ENCODE data around the gene OR5AS1. TPM values are rescaled to one million over a fixed set of nuclear protein-coding genes. Genes with fewer than 3 reads are reported as not detected.
"Not testable (repeated sequence)": the region's sequence is repeated elsewhere in the genome, so short reads cannot be mapped to it uniquely, and the experiment has no call there.

OR5AS1 gene
- not detected for total RNA-seq
- long read RNA-seq: 0 reads

GRCh38 chr11:56027354-56027753, at the start of gene OR5AS1:
OR5AS1 (plus strand) TSS chr11:56027654; CDS start chr11:56030419, 2,765 bp downstream.
- ATAC-seq: no peak
- intact Hi-C loops (cut with DNase I): no loop called here
- DNase-seq (ENCODE audit: missing footprints): no peak

DNA sequence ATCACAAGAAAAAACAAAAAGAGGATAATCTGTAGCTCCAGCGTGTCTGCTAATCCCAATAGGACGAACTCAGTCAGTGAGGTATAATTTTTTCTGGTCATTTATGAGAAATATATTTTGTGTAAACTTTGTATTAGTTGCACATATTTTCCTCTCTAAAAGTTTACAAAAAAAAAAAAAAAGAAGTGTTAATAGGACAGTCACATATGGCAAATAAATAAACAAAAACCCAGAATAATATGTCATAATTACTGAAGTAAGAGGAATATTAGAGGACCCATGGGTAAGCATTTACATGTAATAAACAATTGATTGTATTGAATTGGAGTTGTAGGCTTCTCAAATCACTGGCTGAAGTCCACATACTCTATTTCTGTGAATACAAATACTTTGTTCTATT, 32.9 kb upstream of the OR5AS1 start, which contains the start of gene OR5F1:
TSS of gene OR5F1 (minus strand) at position 101 of the 400 bp plus-strand sequence. CDS start at position 101, 0 bp downstream.
- intact Hi-C loops (cut with DNase I): no loop called here
- DNase-seq (ENCODE audit: missing footprints): no peak
- no peak for ATAC-seq

- DNase-seq (ENCODE audit: missing footprints) (no peak), ATAC-seq (no peak)
- intact Hi-C loops (cut with DNase I): no loop called here
Observed at GRCh38 chr11:56010716-56011115, 16.7 kb upstream of the OR5AS1 start.

DNA sequence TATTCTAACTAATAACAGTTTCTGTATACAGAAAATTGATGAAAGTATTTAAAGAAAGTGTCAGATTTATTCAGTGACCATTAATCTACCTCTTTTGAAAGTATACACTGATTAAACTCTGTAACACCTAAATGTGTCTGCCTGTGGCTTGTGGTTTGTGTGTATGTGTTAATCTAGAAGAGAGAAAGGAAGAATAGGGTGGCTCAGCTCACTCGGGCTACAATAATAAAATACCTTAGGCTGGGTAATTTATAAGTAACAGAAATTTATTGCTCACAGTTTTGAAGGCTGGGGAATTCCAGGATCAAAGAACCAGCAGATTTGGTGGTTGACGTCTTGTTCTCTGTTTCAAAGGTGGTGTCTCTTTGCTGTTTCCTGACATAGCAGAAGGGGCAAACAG, 13.6 kb upstream of the OR5AS1 start:
- intact Hi-C loops (cut with DNase I): no loop called here

GRCh38 chr11:56045538-56045937, 18.1 kb downstream of the OR5AS1 start:
- DNase-seq (ENCODE audit: missing footprints): no peak
- intact Hi-C loops (cut with DNase I): no loop called here
- ATAC-seq: no peak

More for the DNA sequence above, 13.6 kb upstream of the OR5AS1 start:
- ATAC-seq (no peak), DNase-seq (ENCODE audit: missing footprints) (no peak)

DNA sequence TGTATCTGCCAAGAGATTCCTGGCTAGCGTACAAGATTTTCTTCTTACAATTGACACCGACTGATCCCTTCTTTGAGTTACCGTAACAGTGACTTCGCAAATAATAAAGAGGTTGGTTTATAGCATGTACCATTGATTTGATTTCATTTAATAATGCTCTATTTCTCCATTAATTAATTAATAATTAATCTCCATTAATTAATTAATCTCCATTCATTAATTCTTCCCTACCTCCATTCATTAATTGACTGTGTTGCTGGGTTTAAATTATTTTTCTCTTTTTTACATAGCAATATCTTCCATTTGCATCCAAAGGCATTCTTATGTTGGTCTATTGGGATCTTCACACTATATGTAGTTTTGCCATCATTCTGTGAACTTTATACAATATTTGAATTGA, 21.0 kb downstream of the OR5AS1 start:
- intact Hi-C loops (cut with DNase I): no loop called here
- ATAC-seq: no peak
- DNase-seq (ENCODE audit: missing footprints): no peak

- intact Hi-C loops (cut with DNase I): no loop called here
- ATAC-seq (no peak), DNase-seq (ENCODE audit: missing footprints) (no peak)
Observed at GRCh38 chr11:56049487-56049886, 22.0 kb downstream of the OR5AS1 start.

DNA sequence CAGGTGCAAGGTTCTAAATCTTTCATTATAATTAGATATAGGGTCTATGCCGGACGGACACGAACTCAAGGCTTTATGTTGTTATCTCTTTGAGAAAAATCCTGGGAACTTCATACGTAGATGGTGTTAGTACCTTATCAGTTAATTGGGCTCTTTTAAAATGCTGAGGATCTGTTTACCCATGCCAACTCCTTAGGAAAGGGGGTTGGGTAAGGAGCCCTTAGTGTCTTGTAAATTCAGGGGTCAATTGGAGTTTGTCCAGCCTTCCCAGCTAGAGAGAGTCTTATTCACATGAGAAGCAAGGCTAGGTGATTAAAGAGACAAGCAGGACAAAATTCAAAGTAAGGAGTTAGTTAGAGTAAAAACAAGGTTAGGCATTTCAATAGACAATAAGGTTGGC, 28.9 kb downstream of the OR5AS1 start:
- ATAC-seq; DNase-seq (ENCODE audit: missing footprints); intact Hi-C loops (cut with DNase I): not testable (repeated sequence)

DNA sequence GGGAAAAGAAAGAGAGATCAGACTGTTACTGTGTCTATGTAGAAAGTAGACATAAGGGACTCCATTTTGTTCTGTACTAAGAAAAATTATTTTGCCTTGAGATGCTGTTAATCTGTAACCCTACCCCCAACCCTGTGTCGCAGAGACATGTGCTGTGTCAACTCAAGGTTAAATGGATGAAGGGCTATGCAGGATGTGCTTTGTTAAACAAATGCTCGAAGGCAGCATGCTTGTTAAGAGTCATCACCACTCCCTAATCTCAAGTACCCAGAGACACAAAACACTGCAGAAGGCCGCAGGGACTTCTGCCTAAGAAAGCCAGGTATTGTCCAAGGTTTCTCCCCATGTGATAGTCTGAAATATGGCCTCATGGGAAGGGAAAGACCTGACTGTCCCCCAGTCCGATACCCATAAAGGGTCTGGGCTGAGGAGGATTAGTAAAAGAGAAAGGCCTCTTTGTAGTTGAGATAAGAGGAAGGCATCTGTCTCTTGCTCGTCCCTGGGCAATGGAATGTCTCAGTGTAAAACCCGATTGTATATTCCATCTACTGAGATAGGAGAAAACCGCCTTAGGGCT, 30.3 kb downstream of the OR5AS1 start:
- ATAC-seq; DNase-seq (ENCODE audit: missing footprints); intact Hi-C loops (cut with DNase I): not testable (repeated sequence)

- ATAC-seq; DNase-seq (ENCODE audit: missing footprints); intact Hi-C loops (cut with DNase I): not testable (repeated sequence)
Observed at GRCh38 chr11:56058260-56058780, 30.9 kb downstream of the OR5AS1 start.

GRCh38 chr11:56066980-56067379, 39.5 kb downstream of the OR5AS1 start:
- no peak for DNase-seq (ENCODE audit: missing footprints)
- intact Hi-C loops (cut with DNase I): no loop called here
- ATAC-seq: no peak

Other genes with a start within 250 kb of the OR5AS1 start
- not detected for gene OR5D14, start 232.1 kb upstream of the OR5AS1 start, total RNA-seq
- not detected for gene OR5L1, start 216.3 kb upstream of the OR5AS1 start, total RNA-seq
- gene OR5D18, start 208.0 kb upstream of the OR5AS1 start, total RNA-seq: not detected
- gene OR5L2, start 200.4 kb upstream of the OR5AS1 start, total RNA-seq: not detected
- gene OR5D16, start 188.9 kb upstream of the OR5AS1 start, total RNA-seq: not detected
- gene TRIM51, start 144.4 kb upstream of the OR5AS1 start, total RNA-seq: not detected
- gene OR5W2, start 113.1 kb upstream of the OR5AS1 start, total RNA-seq: not detected
- gene OR5I1, start 91.3 kb upstream of the OR5AS1 start, total RNA-seq: not detected
- not detected for gene OR10AG1, start 57.7 kb upstream of the OR5AS1 start, total RNA-seq
- not detected for gene OR5F1, start 33.0 kb upstream of the OR5AS1 start, total RNA-seq
- gene OR8I2, start 65.7 kb downstream of the OR5AS1 start, total RNA-seq: not detected
- not detected for gene OR8H2, start 76.0 kb downstream of the OR5AS1 start, total RNA-seq
- gene OR8H3, start 94.7 kb downstream of the OR5AS1 start, total RNA-seq: not detected
- gene OR8J3, start 112.5 kb downstream of the OR5AS1 start, total RNA-seq: not detected
- gene OR8K5, start 132.7 kb downstream of the OR5AS1 start, total RNA-seq: not detected
- gene OR5J2, start 149.0 kb downstream of the OR5AS1 start, total RNA-seq: not detected
- gene OR5T2, start 206.6 kb downstream of the OR5AS1 start, total RNA-seq: not detected
- not detected for gene OR5T3, start 224.6 kb downstream of the OR5AS1 start, total RNA-seq
- not detected for gene OR5T1, start 246.5 kb downstream of the OR5AS1 start, total RNA-seq

Data from Right ventricle myocardium inferior (tissue), 1 donor.